Uterus (tissue), 2 donors: ENCODE data around the gene PCNX3.

Source experiments
- POLR2A ChIP-seq, 2 donors: fragments of 450-650 bp; IDR thresholded peaks; one replicate each; pipeline ENCODE4 v1.6.1; 2016; ENCODE audit warnings: antibody characterized with exemption in 2 of 2, mild to moderate bottlenecking in 1 of 2, moderate library complexity in 1 of 2
- TF ChIP-seq, protein P1 (sequence below), 4 experiments: fragments of 200-600 bp in 2 of 4; fragments of 450-650 bp in 2 of 4; sonication (generic) in 2 of 4; IDR thresholded peaks; one replicate each; pipeline ENCODE4 v1.5.1; 2016 to 2019; ENCODE audit warnings: antibody characterized with exemption in 4 of 4, mild to moderate bottlenecking in 2 of 4, moderate library complexity in 1 of 4

DNA sequence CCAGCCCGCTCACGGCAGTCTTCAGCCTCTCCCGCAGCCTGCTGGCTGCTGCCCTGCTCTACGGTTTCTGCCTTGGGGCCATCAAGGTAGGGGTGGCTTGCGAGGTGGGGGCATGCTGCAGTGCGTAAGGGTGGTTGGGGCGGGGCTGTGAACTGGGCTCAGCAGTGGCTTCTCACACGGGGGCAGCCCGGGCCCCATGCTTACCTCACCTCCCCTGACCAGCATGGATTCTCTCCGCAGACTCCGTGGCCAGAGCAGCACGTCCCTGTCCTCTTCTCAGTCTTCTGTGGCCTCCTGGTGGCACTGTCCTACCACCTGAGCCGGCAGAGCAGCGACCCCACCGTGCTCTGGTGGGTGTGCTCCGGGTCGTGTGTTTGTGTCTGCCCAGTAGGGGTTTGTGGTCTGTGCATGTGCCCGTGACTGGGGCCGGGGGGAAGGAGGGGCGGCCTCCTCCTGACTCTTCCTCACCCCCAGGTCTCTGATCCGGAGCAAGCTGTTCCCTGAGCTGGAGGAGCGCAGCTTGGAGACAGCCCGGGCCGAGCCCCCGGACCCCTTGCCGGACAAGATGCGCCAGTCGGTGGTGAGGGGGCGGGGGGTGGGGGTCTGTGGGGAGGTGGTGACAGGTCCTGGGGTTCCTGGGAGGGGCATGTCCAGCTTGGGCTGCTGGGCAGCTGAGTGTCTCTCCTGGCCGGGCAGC lies 9.5 kb downstream of the PCNX3 start:
- TF ChIP-seq, protein P1, sequence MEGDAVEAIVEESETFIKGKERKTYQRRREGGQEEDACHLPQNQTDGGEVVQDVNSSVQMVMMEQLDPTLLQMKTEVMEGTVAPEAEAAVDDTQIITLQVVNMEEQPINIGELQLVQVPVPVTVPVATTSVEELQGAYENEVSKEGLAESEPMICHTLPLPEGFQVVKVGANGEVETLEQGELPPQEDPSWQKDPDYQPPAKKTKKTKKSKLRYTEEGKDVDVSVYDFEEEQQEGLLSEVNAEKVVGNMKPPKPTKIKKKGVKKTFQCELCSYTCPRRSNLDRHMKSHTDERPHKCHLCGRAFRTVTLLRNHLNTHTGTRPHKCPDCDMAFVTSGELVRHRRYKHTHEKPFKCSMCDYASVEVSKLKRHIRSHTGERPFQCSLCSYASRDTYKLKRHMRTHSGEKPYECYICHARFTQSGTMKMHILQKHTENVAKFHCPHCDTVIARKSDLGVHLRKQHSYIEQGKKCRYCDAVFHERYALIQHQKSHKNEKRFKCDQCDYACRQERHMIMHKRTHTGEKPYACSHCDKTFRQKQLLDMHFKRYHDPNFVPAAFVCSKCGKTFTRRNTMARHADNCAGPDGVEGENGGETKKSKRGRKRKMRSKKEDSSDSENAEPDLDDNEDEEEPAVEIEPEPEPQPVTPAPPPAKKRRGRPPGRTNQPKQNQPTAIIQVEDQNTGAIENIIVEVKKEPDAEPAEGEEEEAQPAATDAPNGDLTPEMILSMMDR (IDR thresholded peaks at IDR 0.05), result no peak
- TF ChIP-seq POLR2A (IDR thresholded peaks at IDR 0.05), result no peak
